ENCODE results near the gene UBE2D4.

GRCh38 chr7:43942250-43942649, 16.0 kb downstream of the UBE2D4 start:
- TF ChIP-seq EP300 (IDR thresholded peaks at IDR 0.05) (no peak), POLR2A (IDR thresholded peaks at IDR 0.05) (no peak)
- TF ChIP-seq, protein P1, sequence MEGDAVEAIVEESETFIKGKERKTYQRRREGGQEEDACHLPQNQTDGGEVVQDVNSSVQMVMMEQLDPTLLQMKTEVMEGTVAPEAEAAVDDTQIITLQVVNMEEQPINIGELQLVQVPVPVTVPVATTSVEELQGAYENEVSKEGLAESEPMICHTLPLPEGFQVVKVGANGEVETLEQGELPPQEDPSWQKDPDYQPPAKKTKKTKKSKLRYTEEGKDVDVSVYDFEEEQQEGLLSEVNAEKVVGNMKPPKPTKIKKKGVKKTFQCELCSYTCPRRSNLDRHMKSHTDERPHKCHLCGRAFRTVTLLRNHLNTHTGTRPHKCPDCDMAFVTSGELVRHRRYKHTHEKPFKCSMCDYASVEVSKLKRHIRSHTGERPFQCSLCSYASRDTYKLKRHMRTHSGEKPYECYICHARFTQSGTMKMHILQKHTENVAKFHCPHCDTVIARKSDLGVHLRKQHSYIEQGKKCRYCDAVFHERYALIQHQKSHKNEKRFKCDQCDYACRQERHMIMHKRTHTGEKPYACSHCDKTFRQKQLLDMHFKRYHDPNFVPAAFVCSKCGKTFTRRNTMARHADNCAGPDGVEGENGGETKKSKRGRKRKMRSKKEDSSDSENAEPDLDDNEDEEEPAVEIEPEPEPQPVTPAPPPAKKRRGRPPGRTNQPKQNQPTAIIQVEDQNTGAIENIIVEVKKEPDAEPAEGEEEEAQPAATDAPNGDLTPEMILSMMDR (IDR thresholded peaks at IDR 0.05): no peak

Data from tibial nerve (tissue), 4 donors.